Measurements from ENCODE around the gene KCNIP1.

Gene KCNIP1

GRCh38 chr5:170482511-170482910 is 21.3 kb upstream of the KCNIP1 start:
- DNase-seq (ENCODE audit: insufficient read length, low spot score) (no peak), FAIRE-seq (no peak)

GRCh38 chr5:170483701-170484458 is 19.9 kb upstream of the KCNIP1 start:
- peak; percentile 53 for DNase-seq (ENCODE audit: insufficient read length, low spot score)
- peak; percentile 64 for FAIRE-seq

DNA sequence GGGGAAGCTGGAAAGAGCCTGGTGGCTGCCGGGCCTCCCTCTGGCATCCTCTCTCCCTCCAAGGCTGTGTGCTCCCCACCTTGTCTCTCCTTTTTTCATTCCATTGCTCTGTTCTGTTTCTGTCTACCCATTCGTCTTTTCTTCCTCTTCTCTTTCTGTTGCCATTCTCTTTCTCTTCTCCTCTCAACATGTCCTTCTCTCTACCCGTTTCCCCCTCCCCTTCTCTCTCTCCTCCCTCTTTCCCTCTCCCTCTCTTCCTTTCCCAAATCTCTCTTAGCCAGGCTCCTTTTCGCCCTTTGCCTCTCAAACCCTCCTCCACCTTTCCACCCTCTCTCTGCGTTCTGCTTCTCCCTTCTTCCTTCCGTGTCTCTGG is 19.4 kb upstream of the KCNIP1 start:
- no peak for DNase-seq (ENCODE audit: insufficient read length, low spot score)
- no peak for FAIRE-seq

GRCh38 chr5:170484847-170485615 is 18.8 kb upstream of the KCNIP1 start:
- FAIRE-seq (no peak), DNase-seq (ENCODE audit: insufficient read length, low spot score) (no peak)

DNA sequence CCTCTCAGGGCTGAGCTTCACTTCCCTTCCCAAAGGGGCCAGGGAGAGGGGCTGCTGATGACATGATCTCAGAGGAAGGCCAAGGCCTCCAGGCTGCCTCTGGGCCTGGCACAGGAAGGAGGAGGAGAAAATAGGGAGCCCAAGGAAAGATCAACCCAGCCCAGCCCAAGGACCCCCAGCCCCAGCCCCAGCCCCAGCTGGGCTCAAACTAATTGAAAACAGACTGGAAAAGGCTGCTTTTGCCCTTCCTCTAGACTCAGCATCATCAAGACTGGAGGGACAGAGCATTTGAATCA is 18.3 kb upstream of the KCNIP1 start:
- DNase-seq (ENCODE audit: insufficient read length, low spot score) (no peak), FAIRE-seq (no peak)

GRCh38 chr5:170486371-170486770 is 17.4 kb upstream of the KCNIP1 start:
- DNase-seq (ENCODE audit: insufficient read length, low spot score) (no peak), FAIRE-seq (no peak)

- no peak for DNase-seq (ENCODE audit: insufficient read length, low spot score)
- FAIRE-seq, result no peak
Observed at GRCh38 chr5:170488570-170488969, 15.2 kb upstream of the KCNIP1 start.

DNA sequence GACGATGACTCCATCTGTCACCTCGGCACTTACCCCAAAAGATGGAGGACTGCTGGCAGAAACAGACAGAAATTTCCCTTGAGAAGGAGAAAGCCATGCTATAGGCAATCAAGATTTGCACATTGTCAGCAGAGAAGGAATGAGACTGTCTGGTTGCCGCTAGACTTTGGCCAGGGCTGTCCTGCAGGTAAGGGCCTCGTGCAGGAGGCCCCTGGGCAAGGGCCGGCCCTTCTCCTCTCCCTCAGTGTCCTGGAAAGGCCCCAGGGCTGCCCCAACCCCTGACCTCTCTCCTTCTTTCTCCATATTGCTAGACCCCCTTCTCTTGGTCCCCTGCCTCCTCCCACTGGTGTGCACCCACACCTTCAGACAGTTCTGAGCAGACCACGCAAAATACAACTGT is 14.6 kb upstream of the KCNIP1 start:
- DNase-seq (ENCODE audit: insufficient read length, low spot score) (no peak), FAIRE-seq (no peak)

GRCh38 chr5:170490381-170490780 is 13.4 kb upstream of the KCNIP1 start:
- no peak for FAIRE-seq

DNA sequence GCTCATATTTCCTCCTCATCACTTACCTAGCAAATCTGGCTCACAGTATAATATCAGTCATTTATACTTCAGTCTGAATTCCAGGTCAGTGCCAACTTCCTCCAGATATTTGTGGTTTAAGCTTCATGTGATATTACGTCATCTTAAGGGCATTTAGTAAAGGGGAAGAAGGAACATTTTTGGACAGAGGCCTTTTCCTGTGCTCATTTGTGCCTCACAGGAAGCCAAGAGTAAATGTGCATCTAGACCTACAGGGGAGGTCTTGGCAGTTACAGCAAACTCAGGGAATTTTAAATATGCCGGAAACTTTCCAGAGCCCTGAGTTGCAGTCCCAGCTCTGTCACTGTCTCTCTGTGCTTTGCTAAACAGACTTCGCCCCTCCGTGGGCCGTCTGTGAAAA is 12.3 kb upstream of the KCNIP1 start:
- peak; percentile 80 for DNase-seq (ENCODE audit: insufficient read length, low spot score)
- peak; percentile 48 for FAIRE-seq

More at GRCh38 chr5:170490381-170490780, 13.4 kb upstream of the KCNIP1 start:
- DNase-seq (ENCODE audit: insufficient read length, low spot score), result no peak

- DNase-seq (ENCODE audit: insufficient read length, low spot score) (no peak), FAIRE-seq (no peak)
Observed at GRCh38 chr5:170493028-170493820, 10.6 kb upstream of the KCNIP1 start.

GRCh38 chr5:170494041-170494440 is 9.8 kb upstream of the KCNIP1 start:
- no peak for FAIRE-seq
- DNase-seq (ENCODE audit: insufficient read length, low spot score), result no peak

DNA sequence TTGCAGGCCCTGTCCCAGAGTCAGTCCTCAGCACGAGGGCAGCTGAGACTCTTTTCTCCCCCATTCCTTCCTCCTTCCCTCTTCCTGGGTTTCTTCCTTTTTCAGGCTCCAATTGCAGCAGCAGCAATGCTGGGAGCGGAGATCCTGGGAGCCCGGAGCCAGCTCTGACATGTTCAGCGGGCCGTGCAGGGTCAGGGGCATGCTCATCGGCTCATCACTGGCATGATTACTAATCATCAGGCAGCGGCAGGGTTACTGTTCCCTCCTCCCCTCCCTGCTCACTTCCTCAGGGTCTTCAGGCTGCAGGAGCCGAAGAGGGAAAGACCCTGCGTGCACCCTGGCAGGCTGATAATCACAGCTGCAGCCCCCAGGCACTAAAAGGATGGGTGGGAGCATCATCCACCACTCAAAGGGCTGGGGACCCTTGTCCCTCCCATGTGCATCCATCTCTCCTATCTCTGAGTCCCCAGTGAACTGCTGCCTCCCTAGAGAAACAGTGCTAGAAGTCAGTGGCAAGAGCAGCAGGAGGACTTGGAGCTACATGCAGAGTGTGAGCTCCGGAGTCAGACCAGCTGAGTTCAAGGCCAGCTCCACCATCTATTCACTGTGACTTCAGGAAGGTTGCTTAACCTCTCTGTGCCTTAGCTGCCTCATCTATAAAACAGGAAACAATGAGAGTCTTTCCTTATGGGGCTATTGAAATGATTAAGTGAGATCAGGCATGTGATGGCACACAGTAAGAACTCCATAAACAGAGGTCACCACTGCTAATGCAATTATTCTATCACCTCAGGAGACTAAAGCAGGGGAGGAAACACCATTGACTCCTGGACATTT is 7.8 kb upstream of the KCNIP1 start:
- no peak for FAIRE-seq
- no peak for DNase-seq (ENCODE audit: insufficient read length, low spot score)

DNA sequence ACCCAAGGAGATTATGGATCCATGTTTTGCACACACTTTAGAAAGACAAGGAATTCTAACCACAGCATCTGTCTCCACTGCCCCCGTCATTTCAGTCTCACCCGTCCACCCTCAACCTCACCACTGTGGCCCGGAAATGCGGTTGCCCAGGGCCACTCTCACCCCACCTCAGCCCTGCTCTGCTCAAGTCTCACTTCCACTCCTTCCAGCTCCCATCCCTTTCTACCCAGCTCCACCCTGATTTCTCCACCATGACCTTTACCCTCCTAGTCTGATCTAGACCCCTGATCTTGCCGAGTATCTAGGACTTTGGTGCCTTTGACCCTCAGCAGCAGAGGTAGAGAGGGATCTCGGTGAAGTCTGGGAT is 7.2 kb upstream of the KCNIP1 start:
- FAIRE-seq (no peak), DNase-seq (ENCODE audit: insufficient read length, low spot score) (no peak)

- no peak for FAIRE-seq
- DNase-seq (ENCODE audit: insufficient read length, low spot score), result no peak
Observed at GRCh38 chr5:170497311-170498038, 6.3 kb upstream of the KCNIP1 start.

- FAIRE-seq, result no peak
- DNase-seq (ENCODE audit: insufficient read length, low spot score), result no peak
Observed at GRCh38 chr5:170498811-170499351, 4.9 kb upstream of the KCNIP1 start.

DNA sequence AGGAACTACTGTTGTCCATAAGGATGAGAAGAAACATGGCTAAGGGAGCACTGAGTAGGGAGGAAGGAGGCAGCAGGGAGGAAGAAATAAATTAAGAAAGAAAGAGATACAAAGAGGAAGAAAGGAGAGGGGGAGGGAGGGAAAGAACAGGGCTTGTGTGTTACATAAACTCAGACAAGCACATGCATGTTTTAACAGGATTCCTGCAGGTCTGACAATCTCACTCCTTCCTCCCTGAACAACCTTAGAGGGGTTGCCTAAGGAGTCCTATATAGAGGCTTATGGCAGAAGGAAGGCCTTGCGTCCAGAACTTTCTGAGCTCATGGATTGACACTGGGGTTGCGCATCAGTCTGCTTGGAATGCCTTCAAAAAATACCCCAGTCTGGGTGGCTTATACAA is 4.2 kb upstream of the KCNIP1 start:
- no peak for DNase-seq (ENCODE audit: insufficient read length, low spot score)
- FAIRE-seq, result no peak

DNA sequence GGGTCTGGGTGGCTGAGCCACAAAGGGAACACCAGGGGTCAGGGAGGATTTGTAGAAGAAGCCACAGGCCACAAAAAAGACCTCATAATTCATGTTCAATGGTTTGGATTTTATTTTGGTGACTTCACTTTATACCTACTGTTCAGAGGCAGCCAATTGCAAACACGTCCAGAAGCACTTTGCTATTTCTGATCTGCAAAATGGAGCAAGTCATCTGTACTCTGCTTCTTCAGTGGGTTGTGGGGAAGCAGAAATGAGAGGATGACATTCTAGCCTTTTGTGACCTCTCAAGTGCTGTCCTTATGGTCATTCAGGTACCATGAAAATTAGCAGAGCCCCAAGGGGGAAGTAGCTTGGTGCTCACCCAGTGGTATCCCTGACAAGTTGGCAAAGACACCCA is 2.5 kb upstream of the KCNIP1 start:
- FAIRE-seq (no peak), DNase-seq (ENCODE audit: insufficient read length, low spot score) (no peak)

DNA sequence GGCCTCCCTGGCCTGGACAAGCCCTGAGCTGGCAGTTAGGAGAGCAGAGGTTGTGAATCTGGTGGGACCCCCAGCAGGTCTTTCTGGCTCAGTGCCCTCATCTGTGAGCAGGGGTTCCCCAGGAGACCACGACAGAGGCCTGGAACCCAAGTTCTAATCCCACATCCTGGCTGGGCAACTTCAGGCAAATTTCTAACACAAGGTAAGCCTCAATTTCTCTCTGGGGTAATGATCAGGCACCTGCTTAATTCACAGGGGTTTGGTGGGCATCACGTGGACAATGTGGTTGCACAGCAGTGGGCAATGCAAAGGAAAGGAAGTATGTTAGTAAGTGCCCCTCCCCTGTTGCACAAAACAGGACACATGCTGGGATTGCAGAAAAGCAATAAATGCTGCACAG is 1.9 kb upstream of the KCNIP1 start:
- FAIRE-seq (no peak), DNase-seq (ENCODE audit: insufficient read length, low spot score) (no peak)
